ENCODE data around the gene CHMP2A. TPM values are rescaled to one million over a fixed set of nuclear protein-coding genes. Genes with fewer than 3 reads are reported as not detected.

The CHMP2A gene
- 176 and 189 TPM in 2 replicates for polyA plus RNA-seq
- 69.9 and 71.0 TPM in 2 replicates for polyA minus RNA-seq

DNA sequence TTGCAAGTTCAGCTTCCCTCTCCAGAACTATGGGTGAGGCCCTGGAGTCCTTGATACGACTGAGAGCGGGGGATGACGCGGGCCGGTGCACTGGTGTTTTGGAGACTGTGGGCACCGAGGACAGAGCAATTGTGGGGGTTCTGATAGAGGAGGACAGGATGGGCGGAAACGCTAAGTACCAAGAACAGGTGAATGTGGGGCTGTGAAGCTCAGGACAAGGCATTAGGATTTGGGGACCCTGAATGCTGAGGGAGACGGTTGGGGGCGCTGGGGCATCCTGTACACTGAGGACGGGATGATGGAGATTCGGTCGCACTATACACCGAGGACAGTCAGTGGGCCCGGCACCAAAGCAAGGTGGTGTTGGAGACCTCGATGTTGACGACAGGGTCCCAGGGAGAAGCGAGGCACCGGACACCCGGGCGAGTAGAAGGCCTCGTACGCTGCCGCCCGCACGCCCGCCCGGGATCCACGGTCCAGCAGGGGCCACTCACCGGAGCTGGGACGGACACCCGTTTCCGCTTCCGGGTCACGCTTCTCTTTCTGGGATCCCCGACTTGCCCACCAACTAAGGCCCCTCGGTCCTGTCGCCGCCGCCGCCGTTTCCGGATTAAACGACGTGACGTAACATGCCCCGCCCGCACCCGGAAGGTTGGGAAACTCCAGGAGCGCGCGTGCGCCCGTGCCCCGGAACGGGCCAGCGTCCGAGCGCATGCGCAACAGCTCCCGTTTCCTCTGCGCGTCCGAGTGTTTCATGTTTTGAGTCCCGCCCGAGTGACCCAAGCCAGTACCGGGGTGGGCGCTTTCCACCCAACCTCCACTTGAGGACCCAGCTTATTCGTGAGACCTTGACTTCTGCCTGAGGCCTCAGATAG is at the start of gene CHMP2A:
Gene CHMP2A (minus strand): TSS at position 612 of the 875 bp plus-strand sequence. CDS start 893 bp downstream, outside the sequence.
- Histone ChIP-seq H3K4me2 (ENCODE audit: low read length) (peak within 1 kb of the TSS; percentile 86), H4K20me1 (ENCODE audit: insufficient read depth) (peaks cover 6% of the 10 kb centered on the region), H3K9me3 (ENCODE audit: low read length) (no peaks in the 10 kb centered on the region), H3K79me2 (replicated peaks; ENCODE audit: insufficient read depth, low read length) (peaks cover 19% of the 10 kb centered on the region), H3K36me3 (ENCODE audit: insufficient read depth, low read length) (peaks cover 3% of the 10 kb centered on the region), H3K9me2 (ENCODE audit: insufficient read depth, low read length) (no peaks in the 10 kb centered on the region), H3K9ac (ENCODE audit: low read length) (peak within 1 kb of the TSS; percentile 87), H3K4me3 (ENCODE audit: low read length) (peak within 1 kb of the TSS; percentile 89), H3K27me3 (ENCODE audit: insufficient read depth, low read depth, low read length) (no peaks in the 10 kb centered on the region), H2AFZ (ENCODE audit: low read depth, low read length) (peak within 1 kb of the TSS; percentile 66), H3F3A (ENCODE audit: insufficient read depth, low read length, poor library complexity, severe bottlenecking) (peaks cover 11% of the 10 kb centered on the region), H3K27ac (ENCODE audit: low read length) (peak within 1 kb of the TSS; percentile 91)
- TF ChIP-seq EZH2 (IDR thresholded peaks at IDR 0.05; ENCODE audit: borderline replicate concordance, insufficient read depth, low read length, poor library complexity, severe bottlenecking), result no peak
- TF ChIP-seq, protein P1, sequence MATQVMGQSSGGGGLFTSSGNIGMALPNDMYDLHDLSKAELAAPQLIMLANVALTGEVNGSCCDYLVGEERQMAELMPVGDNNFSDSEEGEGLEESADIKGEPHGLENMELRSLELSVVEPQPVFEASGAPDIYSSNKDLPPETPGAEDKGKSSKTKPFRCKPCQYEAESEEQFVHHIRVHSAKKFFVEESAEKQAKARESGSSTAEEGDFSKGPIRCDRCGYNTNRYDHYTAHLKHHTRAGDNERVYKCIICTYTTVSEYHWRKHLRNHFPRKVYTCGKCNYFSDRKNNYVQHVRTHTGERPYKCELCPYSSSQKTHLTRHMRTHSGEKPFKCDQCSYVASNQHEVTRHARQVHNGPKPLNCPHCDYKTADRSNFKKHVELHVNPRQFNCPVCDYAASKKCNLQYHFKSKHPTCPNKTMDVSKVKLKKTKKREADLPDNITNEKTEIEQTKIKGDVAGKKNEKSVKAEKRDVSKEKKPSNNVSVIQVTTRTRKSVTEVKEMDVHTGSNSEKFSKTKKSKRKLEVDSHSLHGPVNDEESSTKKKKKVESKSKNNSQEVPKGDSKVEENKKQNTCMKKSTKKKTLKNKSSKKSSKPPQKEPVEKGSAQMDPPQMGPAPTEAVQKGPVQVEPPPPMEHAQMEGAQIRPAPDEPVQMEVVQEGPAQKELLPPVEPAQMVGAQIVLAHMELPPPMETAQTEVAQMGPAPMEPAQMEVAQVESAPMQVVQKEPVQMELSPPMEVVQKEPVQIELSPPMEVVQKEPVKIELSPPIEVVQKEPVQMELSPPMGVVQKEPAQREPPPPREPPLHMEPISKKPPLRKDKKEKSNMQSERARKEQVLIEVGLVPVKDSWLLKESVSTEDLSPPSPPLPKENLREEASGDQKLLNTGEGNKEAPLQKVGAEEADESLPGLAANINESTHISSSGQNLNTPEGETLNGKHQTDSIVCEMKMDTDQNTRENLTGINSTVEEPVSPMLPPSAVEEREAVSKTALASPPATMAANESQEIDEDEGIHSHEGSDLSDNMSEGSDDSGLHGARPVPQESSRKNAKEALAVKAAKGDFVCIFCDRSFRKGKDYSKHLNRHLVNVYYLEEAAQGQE (IDR thresholded peaks at IDR 0.05; ENCODE audit: borderline replicate concordance), result no peak
- TF ChIP-seq, protein P2, sequence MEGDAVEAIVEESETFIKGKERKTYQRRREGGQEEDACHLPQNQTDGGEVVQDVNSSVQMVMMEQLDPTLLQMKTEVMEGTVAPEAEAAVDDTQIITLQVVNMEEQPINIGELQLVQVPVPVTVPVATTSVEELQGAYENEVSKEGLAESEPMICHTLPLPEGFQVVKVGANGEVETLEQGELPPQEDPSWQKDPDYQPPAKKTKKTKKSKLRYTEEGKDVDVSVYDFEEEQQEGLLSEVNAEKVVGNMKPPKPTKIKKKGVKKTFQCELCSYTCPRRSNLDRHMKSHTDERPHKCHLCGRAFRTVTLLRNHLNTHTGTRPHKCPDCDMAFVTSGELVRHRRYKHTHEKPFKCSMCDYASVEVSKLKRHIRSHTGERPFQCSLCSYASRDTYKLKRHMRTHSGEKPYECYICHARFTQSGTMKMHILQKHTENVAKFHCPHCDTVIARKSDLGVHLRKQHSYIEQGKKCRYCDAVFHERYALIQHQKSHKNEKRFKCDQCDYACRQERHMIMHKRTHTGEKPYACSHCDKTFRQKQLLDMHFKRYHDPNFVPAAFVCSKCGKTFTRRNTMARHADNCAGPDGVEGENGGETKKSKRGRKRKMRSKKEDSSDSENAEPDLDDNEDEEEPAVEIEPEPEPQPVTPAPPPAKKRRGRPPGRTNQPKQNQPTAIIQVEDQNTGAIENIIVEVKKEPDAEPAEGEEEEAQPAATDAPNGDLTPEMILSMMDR (IDR thresholded peaks at IDR 0.05; ENCODE audit: poor library complexity, severe bottlenecking), result no peak
- TF ChIP-seq POLR2AphosphoS5 (IDR thresholded peaks at IDR 0.05), result peak; percentile 89
- peak; percentile 51 for TF ChIP-seq EP300 (conservative IDR thresholded peaks at IDR 0.05; ENCODE audit: poor library complexity, severe bottlenecking)
- TF ChIP-seq MXI1 (conservative IDR thresholded peaks at IDR 0.05; ENCODE audit: poor library complexity, severe bottlenecking), result peak; percentile 74
- peak; percentile 13 for TF ChIP-seq RAD21 (conservative IDR thresholded peaks at IDR 0.05)
- peak; percentile 16 for TF ChIP-seq TAF1 (IDR thresholded peaks at IDR 0.05; ENCODE audit: low read depth)
- TF ChIP-seq SMC3 (conservative IDR thresholded peaks at IDR 0.05; ENCODE audit: poor library complexity), result no peak

DNA sequence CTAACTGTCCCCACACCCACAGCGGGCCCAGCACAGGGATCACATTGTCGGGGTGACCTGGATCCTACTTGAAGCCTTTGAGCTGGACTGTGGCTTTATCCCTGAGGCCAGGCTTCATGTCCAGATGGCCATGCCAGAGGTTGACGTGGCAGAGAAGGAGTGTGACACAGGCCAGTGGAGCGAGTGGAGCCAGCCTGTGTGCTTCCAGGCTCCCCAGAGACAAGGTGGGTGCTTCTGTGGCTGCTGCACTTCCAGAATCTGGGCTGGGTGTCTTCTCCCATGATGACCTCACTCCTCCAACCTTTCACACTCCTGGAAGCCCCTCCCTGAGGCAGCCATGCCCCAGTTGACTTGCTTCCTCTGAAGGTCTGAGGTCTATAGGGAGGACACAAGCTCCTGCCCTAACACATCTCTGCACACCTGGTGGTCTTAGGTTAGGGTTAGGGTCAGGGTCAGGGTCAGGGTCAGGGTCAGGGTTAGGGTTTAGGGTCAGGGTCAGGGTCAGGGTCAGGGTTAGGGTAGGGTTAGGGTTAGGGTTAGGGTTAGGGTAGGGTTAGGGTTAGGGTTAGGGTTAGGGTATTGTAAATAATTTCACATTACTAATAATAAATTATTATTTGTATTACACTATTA is 31.3 kb upstream of the CHMP2A start:
- H3K27ac ChIP-seq (ENCODE audit: low read length), result no peak overlapping the region
- no peaks in the 10 kb centered on the region for H3K79me2 ChIP-seq (replicated peaks; ENCODE audit: insufficient read depth, low read length)
- H3K9me2 ChIP-seq (ENCODE audit: insufficient read depth, low read length), result no peaks in the 10 kb centered on the region
- H3K9me3 ChIP-seq (ENCODE audit: low read length), result no peaks in the 10 kb centered on the region
- no peaks in the 10 kb centered on the region for H3K36me3 ChIP-seq (ENCODE audit: insufficient read depth, low read length)
- no peaks in the 10 kb centered on the region for H4K20me1 ChIP-seq (ENCODE audit: insufficient read depth)
- H3K4me3 ChIP-seq (ENCODE audit: low read length), result no peak overlapping the region
- no peak overlapping the region for H2AFZ ChIP-seq (ENCODE audit: low read depth, low read length)
- H3K9ac ChIP-seq (ENCODE audit: low read length), result no peak overlapping the region
- TF ChIP-seq EP300 (conservative IDR thresholded peaks at IDR 0.05; ENCODE audit: poor library complexity, severe bottlenecking), result no peak
- TF ChIP-seq EZH2 (IDR thresholded peaks at IDR 0.05; ENCODE audit: borderline replicate concordance, insufficient read depth, low read length, poor library complexity, severe bottlenecking), result no peak
- TF ChIP-seq SMC3 (conservative IDR thresholded peaks at IDR 0.05; ENCODE audit: poor library complexity), result no peak
- TF ChIP-seq, protein P2 (IDR thresholded peaks at IDR 0.05; ENCODE audit: poor library complexity, severe bottlenecking), result no peak
- TF ChIP-seq POLR2AphosphoS5 (IDR thresholded peaks at IDR 0.05), result no peak
- no peak for TF ChIP-seq MXI1 (conservative IDR thresholded peaks at IDR 0.05; ENCODE audit: poor library complexity, severe bottlenecking)
- TF ChIP-seq, protein P1 (IDR thresholded peaks at IDR 0.05; ENCODE audit: borderline replicate concordance), result no peak
- TF ChIP-seq RAD21 (conservative IDR thresholded peaks at IDR 0.05), result no peak
- TF ChIP-seq TAF1 (IDR thresholded peaks at IDR 0.05; ENCODE audit: low read depth), result no peak
- no peak overlapping the region for H3K4me2 ChIP-seq (ENCODE audit: low read length)
- no peaks in the 10 kb centered on the region for H3F3A ChIP-seq (ENCODE audit: insufficient read depth, low read length, poor library complexity, severe bottlenecking)
- H3K27me3 ChIP-seq (ENCODE audit: insufficient read depth, low read depth, low read length), result no peaks in the 10 kb centered on the region
